Astrocyte (in vitro differentiated cells and primary cell): ENCODE results near the gene STK39.

Experiments used
- CTCF ChIP-seq: IDR thresholded peaks from 2 replicates; pipeline ENCODE4 v1.5.1; 2011; ENCODE audit warnings: low read depth, mild to moderate bottlenecking, inconsistent platforms, low read length, moderate library complexity; ENCODE audit not compliant: insufficient read depth
- EZH2 ChIP-seq: IDR thresholded peaks from 2 replicates; pipeline ENCODE4 v1.6.1; 2012; ENCODE audit warnings: mild to moderate bottlenecking, low read length, inconsistent platforms; ENCODE audit not compliant: insufficient read depth

GRCh38 chr2:168255103-168255502, 7.7 kb upstream of the STK39 start:
- TF ChIP-seq CTCF (no peak), EZH2 (no peak)
